A549 (cell line): ENCODE measurements around the gene FANCF. TPM values are rescaled to one million over a fixed set of nuclear protein-coding genes. Genes with fewer than 3 reads are reported as not detected.
"Not testable (repeated sequence)": the region's sequence is repeated elsewhere in the genome, so short reads cannot be mapped to it uniquely, and the experiment has no call there.

Experiments
- ATAC-seq, 2 experiments: fragments of 200-7000 bp in 1 of 2; fragments of >200 bp in 1 of 2; cut with Nextera tagmentation in 1 of 2; cut with Tn5 transposase in 1 of 2; 3 replicates each; pipeline versions ENCODE4 v1.8.0 to v1.9.1; 2018 to 2020; ENCODE audit warnings: mild to moderate bottlenecking in 1 of 2, moderate library complexity in 1 of 2
- CTCF ChIA-PET: fragments of 300-600 bp; sonication (Branson Sonifier 250); formaldehyde crosslinking; extraction: SDS; loops from one replicate; lab custom pipeline; 2021; ENCODE audit warnings: antibody characterized with exemption, inconsistent platforms; lab: Yijun Ruan, JAX
- POLR2A ChIA-PET: fragments of 350-600 bp; formaldehyde crosslinking; extraction: SDS; loops from one replicate; lab custom pipeline; 2021; ENCODE audit warnings: antibody characterized with exemption, inconsistent platforms; lab: Yijun Ruan, JAX
- DNase-seq, 2 experiments: peaks; one replicate each; pipeline versions ENCODE4 v3.0.0 to v3.0.0-alpha.2; 2011 to 2016; ENCODE audit warnings: low read depth in 1 of 2, low spot score in 1 of 2
- FAIRE-seq: peaks from 2 replicates; lab custom pipeline; 2011; peaks lifted over from hg19 to GRCh38; lab: Jason Lieb, UNC
- H3K27ac ChIP-seq, 2 experiments: fragments of >200 bp; sonication (Bioruptor Twin); formaldehyde crosslinking; 3 replicates each; pipeline ENCODE4 v1.5.1; 2016 to 2017
- H3K4me1 ChIP-seq: fragments of >200 bp; sonication (Bioruptor Twin); formaldehyde crosslinking; 3 replicates; pipeline ENCODE4 v1.6.1; 2016
- H3K4me2 ChIP-seq: fragments of >200 bp; sonication (Bioruptor Twin); formaldehyde crosslinking; 3 replicates; pipeline ENCODE4 v1.6.1; 2016
- H3K4me3 ChIP-seq: fragments of >200 bp; sonication (Bioruptor Twin); formaldehyde crosslinking; 3 replicates; pipeline ENCODE4 v1.5.1; 2016
- H3K9me3 ChIP-seq: fragments of >200 bp; sonication (Bioruptor Twin); formaldehyde crosslinking; 3 replicates; pipeline ENCODE4 v1.6.1; 2016
- ATOH8 ChIP-seq: fragments of 250-450 bp; sonication (Bioruptor Pico); IDR thresholded peaks from 2 replicates; pipeline ENCODE4 v1.5.0; 2020; ENCODE audit warnings: low read depth, mild to moderate bottlenecking, moderate library complexity
- BHLHE40 ChIP-seq: IDR thresholded peaks from 2 replicates; pipeline ENCODE4 v1.6.1; 2012; ENCODE audit warnings: low read depth, low read length, inconsistent platforms
- CEBPB ChIP-seq, 2 experiments: fragments of >200 bp in 1 of 2; sonication (Bioruptor Twin) in 1 of 2; formaldehyde crosslinking in 1 of 2; IDR thresholded peaks; 2 replicates each; pipeline ENCODE4 v1.6.1; 2012 to 2016
- CHD2 ChIP-seq: fragments of 150-350 bp; IDR thresholded peaks from 2 replicates; pipeline ENCODE4 v1.6.1; 2014; ENCODE audit warnings: low read length; ENCODE audit not compliant: partially characterized antibody
- CHD4 ChIP-seq: fragments of 200-600 bp; sonication (generic); IDR thresholded peaks from 2 replicates; pipeline ENCODE4 v1.6.1; 2016; ENCODE audit warnings: antibody characterized with exemption, mild to moderate bottlenecking, borderline replicate concordance
- FOSB ChIP-seq: fragments of 250-450 bp; sonication (Bioruptor Pico); IDR thresholded peaks from 2 replicates; pipeline ENCODE4 v1.5.0; 2020; ENCODE audit warnings: mild to moderate bottlenecking, moderate library complexity
- FOSL2 ChIP-seq, 2 experiments: fragments of 450-650 bp in 1 of 2; fragments of >200 bp in 1 of 2; sonication (Bioruptor Twin) in 1 of 2; formaldehyde crosslinking; IDR thresholded peaks; 2 replicates each; pipeline versions ENCODE4 v1.5.0 to v1.6.1; 2016 to 2020; ENCODE audit warnings: mild to moderate bottlenecking in 1 of 2, moderate library complexity in 1 of 2
- HDAC2 ChIP-seq: fragments of 200-600 bp; sonication (generic); IDR thresholded peaks from 2 replicates; pipeline ENCODE4 v1.6.1; 2016
- HOXA7 ChIP-seq: fragments of 250-450 bp; sonication (Bioruptor Pico); IDR thresholded peaks from 2 replicates; pipeline ENCODE4 v1.5.0; 2020; ENCODE audit warnings: mild to moderate bottlenecking, moderate library complexity
- JUNB ChIP-seq: fragments of >200 bp; sonication (Bioruptor Twin); formaldehyde crosslinking; IDR thresholded peaks from 2 replicates; pipeline ENCODE4 v1.6.1; 2016
- KDM1A ChIP-seq: fragments of 200-600 bp; sonication (generic); IDR thresholded peaks from 2 replicates; pipeline ENCODE4 v1.6.1; 2016; ENCODE audit warnings: low read depth, mild to moderate bottlenecking
- KDM5A ChIP-seq: fragments of 200-600 bp; sonication (generic); IDR thresholded peaks from 2 replicates; pipeline ENCODE4 v1.6.1; 2016; ENCODE audit warnings: antibody characterized with exemption, mild to moderate bottlenecking
- MAZ ChIP-seq: fragments of 150-350 bp; IDR thresholded peaks from 2 replicates; pipeline ENCODE4 v1.6.1; 2014; ENCODE audit warnings: antibody characterized with exemption, low read depth, low read length, borderline replicate concordance
- TP53 ChIP-seq: fragments of 250-450 bp; sonication (Bioruptor Pico); IDR thresholded peaks from 2 replicates; pipeline ENCODE4 v1.5.0; 2021; ENCODE audit warnings: mild to moderate bottlenecking, moderate library complexity
- WGBS: methylation state at CpG from one replicate; pipeline ENCODE4 v1.1.6; 2017; ENCODE audit errors: missing lambda C conversion rate; 5-methylcytosine and 5-hydroxymethylcytosine counted together
- polyA plus RNA-seq, 4 experiments: library from polyadenylated mRNA; depleted of rRNA in 3 of 4; stranded (reverse); fragments of >200 nt; fragmentation: RNase III in 1 of 4; extraction: RNeasy Plus Mini Kit Qiagen cat#74134 plus additional on column Dnase treatment in 1 of 4; gene quantifications; 2 replicates in 3 of 4; 3 replicates in 1 of 4; pipeline ENCODE4 v1.2.3, GENCODE V29; 2011 to 2017
- TF ChIP-seq, protein P1 (sequence below): fragments of >200 bp; sonication (Bioruptor Twin); formaldehyde crosslinking; IDR thresholded peaks from 3 replicates; pipeline ENCODE4 v1.6.1; 2016
- TF ChIP-seq, protein P2 (sequence below): IDR thresholded peaks from 2 replicates; pipeline ENCODE4 v1.6.1; 2012
- TF ChIP-seq, protein P3 (sequence below): fragments of 250-450 bp; sonication (Bioruptor Pico); IDR thresholded peaks from 2 replicates; pipeline ENCODE4 v1.5.0; 2021; ENCODE audit warnings: mild to moderate bottlenecking, moderate library complexity, borderline replicate concordance

Gene FANCF
- polyA plus RNA-seq, 2 of the 4 experiments (the other 2 are of a cell fraction) = 10.9 to 11.1 TPM

- 23% methylated on average over 1 of the region's 1 CpG for WGBS
- CTCF ChIA-PET = no interaction called here
Measured at GRCh38 chr11:22657101-22657694, 31.6 kb upstream of the FANCF start.

GRCh38 chr11:22656130-22656529, 30.5 kb upstream of the FANCF start:
- DNase-seq = no peak
- H3K4me2 ChIP-seq = no peak overlapping the region
- ChIA-PET CTCF (no interaction called here), POLR2A (no interaction called here)
- no peaks in the 10 kb centered on the region for H3K4me1 ChIP-seq
- FAIRE-seq = no peak
- H3K4me3 ChIP-seq = no peak overlapping the region
- TF ChIP-seq BHLHE40 (no peak), CEBPB (IDR thresholded peaks at IDR 0.05) (no peak), FOSB (CRISPR knock-in tag) (no peak)
- TF ChIP-seq, protein P1, sequence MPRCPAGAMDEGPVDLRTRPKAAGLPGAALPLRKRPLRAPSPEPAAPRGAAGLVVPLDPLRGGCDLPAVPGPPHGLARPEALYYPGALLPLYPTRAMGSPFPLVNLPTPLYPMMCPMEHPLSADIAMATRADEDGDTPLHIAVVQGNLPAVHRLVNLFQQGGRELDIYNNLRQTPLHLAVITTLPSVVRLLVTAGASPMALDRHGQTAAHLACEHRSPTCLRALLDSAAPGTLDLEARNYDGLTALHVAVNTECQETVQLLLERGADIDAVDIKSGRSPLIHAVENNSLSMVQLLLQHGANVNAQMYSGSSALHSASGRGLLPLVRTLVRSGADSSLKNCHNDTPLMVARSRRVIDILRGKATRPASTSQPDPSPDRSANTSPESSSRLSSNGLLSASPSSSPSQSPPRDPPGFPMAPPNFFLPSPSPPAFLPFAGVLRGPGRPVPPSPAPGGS = no peak
- TF ChIP-seq, protein P2, sequence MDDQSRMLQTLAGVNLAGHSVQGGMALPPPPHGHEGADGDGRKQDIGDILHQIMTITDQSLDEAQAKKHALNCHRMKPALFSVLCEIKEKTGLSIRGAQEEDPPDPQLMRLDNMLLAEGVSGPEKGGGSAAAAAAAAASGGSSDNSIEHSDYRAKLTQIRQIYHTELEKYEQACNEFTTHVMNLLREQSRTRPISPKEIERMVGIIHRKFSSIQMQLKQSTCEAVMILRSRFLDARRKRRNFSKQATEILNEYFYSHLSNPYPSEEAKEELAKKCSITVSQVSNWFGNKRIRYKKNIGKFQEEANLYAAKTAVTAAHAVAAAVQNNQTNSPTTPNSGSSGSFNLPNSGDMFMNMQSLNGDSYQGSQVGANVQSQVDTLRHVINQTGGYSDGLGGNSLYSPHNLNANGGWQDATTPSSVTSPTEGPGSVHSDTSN = no peak
- no peak overlapping the region for H3K27ac ChIP-seq
- ATAC-seq = no peak
- no peaks in the 10 kb centered on the region for H3K9me3 ChIP-seq

More at GRCh38 chr11:22657101-22657694, 31.6 kb upstream of the FANCF start:
- ATAC-seq = no peak
- Histone ChIP-seq H3K4me2 (no peak overlapping the region), H3K4me1 (no peaks in the 10 kb centered on the region), H3K27ac (no peak overlapping the region), H3K4me3 (no peak overlapping the region), H3K9me3 (no peaks in the 10 kb centered on the region)
- no peak for DNase-seq
- TF ChIP-seq FOSL2 (IDR thresholded peaks at IDR 0.05) = no peak
- TF ChIP-seq FOSL2 (CRISPR knock-in tag; IDR thresholded peaks at IDR 0.05) = no peak
- no peak for TF ChIP-seq MAZ
- TF ChIP-seq KDM1A = no peak
- TF ChIP-seq ATOH8 = no peak
- TF ChIP-seq, protein P3, sequence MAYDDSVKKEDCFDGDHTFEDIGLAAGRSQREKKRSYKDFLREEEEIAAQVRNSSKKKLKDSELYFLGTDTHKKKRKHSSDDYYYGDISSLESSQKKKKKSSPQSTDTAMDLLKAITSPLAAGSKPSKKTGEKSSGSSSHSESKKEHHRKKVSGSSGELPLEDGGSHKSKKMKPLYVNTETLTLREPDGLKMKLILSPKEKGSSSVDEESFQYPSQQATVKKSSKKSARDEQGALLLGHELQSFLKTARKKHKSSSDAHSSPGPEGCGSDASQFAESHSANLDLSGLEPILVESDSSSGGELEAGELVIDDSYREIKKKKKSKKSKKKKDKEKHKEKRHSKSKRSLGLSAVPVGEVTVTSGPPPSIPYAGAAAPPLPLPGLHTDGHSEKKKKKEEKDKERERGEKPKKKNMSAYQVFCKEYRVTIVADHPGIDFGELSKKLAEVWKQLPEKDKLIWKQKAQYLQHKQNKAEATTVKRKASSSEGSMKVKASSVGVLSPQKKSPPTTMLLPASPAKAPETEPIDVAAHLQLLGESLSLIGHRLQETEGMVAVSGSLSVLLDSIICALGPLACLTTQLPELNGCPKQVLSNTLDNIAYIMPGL = no peak
- TF ChIP-seq CHD4 = no peak
- TF ChIP-seq BHLHE40 = no peak
- no peak for TF ChIP-seq KDM5A
- TF ChIP-seq JUNB = no peak
- no peak for TF ChIP-seq HOXA7 (CRISPR knock-in tag)
- no peak for TF ChIP-seq TP53 (CRISPR knock-in tag)
- no peak for TF ChIP-seq CHD2
- no peak for TF ChIP-seq CEBPB (IDR thresholded peaks at IDR 0.05)
- no peak for TF ChIP-seq HDAC2
- POLR2A ChIA-PET = no interaction called here
- no peak for FAIRE-seq

DNA sequence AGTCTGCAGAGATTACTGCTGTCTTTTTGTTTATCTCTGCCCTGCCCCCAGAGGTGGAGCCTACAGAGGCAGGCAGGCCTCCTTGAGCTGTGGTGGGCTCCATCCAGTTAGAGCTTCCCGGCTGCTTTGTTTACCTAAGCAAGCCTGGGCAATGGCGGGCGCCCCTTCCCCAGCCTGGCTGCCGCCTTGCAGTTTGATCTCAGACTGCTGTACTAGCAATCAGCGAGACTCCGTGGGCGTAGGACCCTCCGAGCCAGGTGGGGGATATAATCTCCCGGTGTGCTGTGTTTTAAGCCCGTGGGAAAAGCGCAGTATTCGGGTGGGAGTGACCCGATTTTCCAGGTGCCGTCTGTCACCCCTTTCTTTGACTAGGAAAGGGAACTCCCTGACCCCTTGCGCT, 26.7 kb upstream of the FANCF start:
- H3K4me2 ChIP-seq, H3K4me1 ChIP-seq, CTCF ChIA-PET, POLR2A ChIA-PET, DNase-seq, H3K4me3 ChIP-seq, H3K27ac ChIP-seq, H3K9me3 ChIP-seq, FAIRE-seq, ATAC-seq: not testable (repeated sequence)
- WGBS = 29% methylated on average over 8 of the region's 15 CpGs
